ENCODE results near the gene TTC8. TPM values are rescaled to one million over a fixed set of nuclear protein-coding genes. Genes with fewer than 3 reads are reported as not detected.

Gene TTC8
- total RNA-seq, 2 donors from 2014 or later, result 34.8 to 115 TPM

DNA sequence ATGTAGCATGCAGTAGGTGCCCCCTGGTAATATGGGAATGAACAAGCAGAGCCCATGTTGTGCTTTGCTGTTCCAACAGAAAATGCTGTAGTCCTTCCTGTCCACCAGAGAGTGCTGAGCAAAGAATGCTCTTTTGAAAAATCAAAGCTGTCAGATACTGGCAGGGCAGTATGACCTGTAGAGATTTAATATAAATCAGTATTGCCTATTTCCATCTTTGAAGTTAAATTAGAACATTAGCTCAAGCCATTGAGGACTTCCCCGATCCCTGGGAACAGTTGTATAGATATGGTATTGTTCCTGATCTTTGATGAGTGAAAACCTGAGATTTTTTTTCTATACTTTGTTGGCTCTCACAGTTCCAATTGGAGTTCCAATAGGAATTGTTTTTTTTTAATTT, 13.0 kb downstream of the TTC8 start:
- H3K27me3 ChIP-seq (replicated peaks; ENCODE audit: insufficient read depth), result no peaks in the 10 kb centered on the region
- no peaks in the 10 kb centered on the region for H3K36me3 ChIP-seq
- H3K27ac ChIP-seq, result no peak overlapping the region
- WGBS, result 94% methylated on average over 1 of the region's 1 CpG
- H3K9me3 ChIP-seq, result no peaks in the 10 kb centered on the region
- intact Hi-C loops (cut with DNase I), result no loop called here
- H3K4me1 ChIP-seq (replicated peaks), result peaks cover 3% of the 10 kb centered on the region
- H3K4me3 ChIP-seq, result no peak overlapping the region
- DNase-seq (ENCODE audit: low spot score), result no peak
- TF ChIP-seq, protein P1, sequence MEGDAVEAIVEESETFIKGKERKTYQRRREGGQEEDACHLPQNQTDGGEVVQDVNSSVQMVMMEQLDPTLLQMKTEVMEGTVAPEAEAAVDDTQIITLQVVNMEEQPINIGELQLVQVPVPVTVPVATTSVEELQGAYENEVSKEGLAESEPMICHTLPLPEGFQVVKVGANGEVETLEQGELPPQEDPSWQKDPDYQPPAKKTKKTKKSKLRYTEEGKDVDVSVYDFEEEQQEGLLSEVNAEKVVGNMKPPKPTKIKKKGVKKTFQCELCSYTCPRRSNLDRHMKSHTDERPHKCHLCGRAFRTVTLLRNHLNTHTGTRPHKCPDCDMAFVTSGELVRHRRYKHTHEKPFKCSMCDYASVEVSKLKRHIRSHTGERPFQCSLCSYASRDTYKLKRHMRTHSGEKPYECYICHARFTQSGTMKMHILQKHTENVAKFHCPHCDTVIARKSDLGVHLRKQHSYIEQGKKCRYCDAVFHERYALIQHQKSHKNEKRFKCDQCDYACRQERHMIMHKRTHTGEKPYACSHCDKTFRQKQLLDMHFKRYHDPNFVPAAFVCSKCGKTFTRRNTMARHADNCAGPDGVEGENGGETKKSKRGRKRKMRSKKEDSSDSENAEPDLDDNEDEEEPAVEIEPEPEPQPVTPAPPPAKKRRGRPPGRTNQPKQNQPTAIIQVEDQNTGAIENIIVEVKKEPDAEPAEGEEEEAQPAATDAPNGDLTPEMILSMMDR (IDR thresholded peaks at IDR 0.05), result no peak
- TF ChIP-seq POLR2AphosphoS5 (IDR thresholded peaks at IDR 0.05) (no peak), POLR2A (IDR thresholded peaks at IDR 0.05) (no peak)

DNA sequence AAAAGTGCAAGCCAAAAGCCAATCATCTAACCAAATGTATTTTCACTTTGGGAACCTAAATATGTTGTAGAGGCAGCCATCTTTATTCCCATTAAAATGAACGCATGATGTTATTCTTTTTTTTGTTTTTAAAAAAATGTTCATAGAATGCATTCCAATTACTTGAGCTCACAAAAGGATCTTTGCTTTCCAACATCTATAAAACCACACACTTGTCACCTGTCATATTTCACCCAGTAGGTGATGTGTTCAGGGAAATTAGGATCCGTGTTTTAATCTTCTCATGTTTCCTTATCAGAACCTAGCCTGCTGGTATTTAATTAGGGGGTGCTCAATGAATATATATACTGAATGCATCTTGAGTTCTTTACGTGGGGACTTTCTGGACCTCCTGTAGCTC, 13.6 kb downstream of the TTC8 start:
- Histone ChIP-seq H3K4me3 (no peak overlapping the region), H3K27ac (no peak overlapping the region), H3K4me1 (replicated peaks) (peaks cover 3% of the 10 kb centered on the region), H3K9me3 (no peaks in the 10 kb centered on the region), H3K36me3 (no peaks in the 10 kb centered on the region), H3K27me3 (replicated peaks; ENCODE audit: insufficient read depth) (no peaks in the 10 kb centered on the region)
- no peak for DNase-seq (ENCODE audit: low spot score)
- no peak for TF ChIP-seq POLR2A (IDR thresholded peaks at IDR 0.05)
- TF ChIP-seq, protein P1 (IDR thresholded peaks at IDR 0.05), result no peak
- 81% methylated on average over 3 of the region's 3 CpGs for WGBS
- intact Hi-C loops (cut with DNase I), result no loop called here

DNA sequence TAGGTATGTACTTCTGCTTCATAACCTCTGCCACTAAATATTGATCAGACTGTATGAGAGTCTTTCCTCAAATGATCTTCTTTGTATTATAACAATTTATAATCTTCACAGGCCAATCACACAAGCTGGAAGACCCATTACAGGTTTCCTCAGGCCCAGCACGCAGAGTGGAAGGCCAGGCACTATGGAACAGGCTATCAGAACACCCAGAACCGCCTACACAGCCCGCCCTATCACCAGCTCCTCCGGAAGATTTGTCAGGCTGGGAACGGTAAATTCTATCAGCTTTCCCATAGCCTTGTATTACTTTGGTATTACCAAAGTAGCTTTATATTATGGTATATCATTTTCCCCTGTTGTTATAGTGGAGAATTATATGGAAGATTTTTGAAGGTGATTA, 16.5 kb downstream of the TTC8 start:
- intact Hi-C loops (cut with DNase I), result no loop called here
- Histone ChIP-seq H3K27me3 (replicated peaks; ENCODE audit: insufficient read depth) (no peaks in the 10 kb centered on the region), H3K4me1 (replicated peaks) (no peaks in the 10 kb centered on the region), H3K4me3 (no peak overlapping the region), H3K27ac (no peak overlapping the region), H3K9me3 (no peaks in the 10 kb centered on the region), H3K36me3 (no peaks in the 10 kb centered on the region)
- TF ChIP-seq POLR2AphosphoS5 (IDR thresholded peaks at IDR 0.05), result no peak
- no peak for TF ChIP-seq POLR2A (IDR thresholded peaks at IDR 0.05)
- TF ChIP-seq, protein P1 (IDR thresholded peaks at IDR 0.05), result no peak
- no peak for DNase-seq (ENCODE audit: low spot score)
- WGBS, result 96% methylated on average over 5 of the region's 5 CpGs

DNA sequence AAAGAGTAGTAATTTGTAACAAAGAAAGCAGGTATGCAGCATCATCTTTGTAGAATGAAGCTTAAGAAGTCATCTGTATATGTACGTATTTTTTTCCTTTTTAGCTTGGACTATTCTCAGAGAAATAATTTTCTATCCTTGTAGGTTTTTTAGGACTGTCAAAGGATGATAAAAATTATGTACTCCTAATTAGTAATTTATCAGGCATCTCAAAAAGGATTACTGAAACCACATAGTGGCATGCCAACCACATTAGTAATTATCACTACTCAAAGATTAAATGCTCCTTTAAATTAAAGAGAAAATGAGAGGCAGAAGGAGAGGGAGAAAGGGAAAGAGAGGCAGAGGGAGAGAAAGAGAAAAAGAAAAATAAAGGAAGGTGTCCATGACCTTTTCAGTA, 17.3 kb downstream of the TTC8 start:
- Histone ChIP-seq H3K4me1 (replicated peaks) (no peaks in the 10 kb centered on the region), H3K9me3 (no peaks in the 10 kb centered on the region), H3K27me3 (replicated peaks; ENCODE audit: insufficient read depth) (no peaks in the 10 kb centered on the region), H3K27ac (no peak overlapping the region), H3K36me3 (no peaks in the 10 kb centered on the region), H3K4me3 (no peak overlapping the region)
- intact Hi-C loops (cut with DNase I), result no loop called here
- TF ChIP-seq, protein P1 (IDR thresholded peaks at IDR 0.05), result no peak
- TF ChIP-seq POLR2A (IDR thresholded peaks at IDR 0.05) (no peak), POLR2AphosphoS5 (IDR thresholded peaks at IDR 0.05) (no peak)
- DNase-seq (ENCODE audit: low spot score), result no peak
- WGBS, result 91% methylated on average over 1 of the region's 1 CpG

DNA sequence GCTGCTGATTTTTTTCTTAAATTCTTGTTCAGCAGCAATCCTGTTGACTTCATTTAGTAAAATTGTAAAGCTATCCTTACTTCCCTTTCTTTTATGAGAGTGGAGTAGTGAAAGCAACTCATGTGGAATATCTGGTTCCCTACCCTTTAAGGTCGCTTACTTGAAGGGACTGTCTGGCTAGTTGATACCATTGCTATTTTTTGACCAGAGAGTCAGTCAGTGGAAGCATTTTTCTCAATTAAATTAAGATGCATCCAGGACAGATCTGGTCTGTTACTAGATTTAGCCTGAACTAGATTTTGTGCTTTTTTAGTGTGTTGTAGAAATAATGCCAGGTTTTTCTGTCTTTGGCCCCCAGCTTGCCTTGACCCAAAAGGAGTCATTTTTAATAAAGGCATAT, 18.0 kb downstream of the TTC8 start:
- Histone ChIP-seq H3K27ac (no peak overlapping the region), H3K27me3 (replicated peaks; ENCODE audit: insufficient read depth) (no peaks in the 10 kb centered on the region), H3K4me3 (no peak overlapping the region), H3K36me3 (no peaks in the 10 kb centered on the region), H3K9me3 (no peaks in the 10 kb centered on the region), H3K4me1 (replicated peaks) (no peaks in the 10 kb centered on the region)
- intact Hi-C loops (cut with DNase I), result no loop called here
- WGBS, result 81% methylated on average over 1 of the region's 1 CpG
- TF ChIP-seq, protein P1 (IDR thresholded peaks at IDR 0.05), result no peak
- TF ChIP-seq POLR2AphosphoS5 (IDR thresholded peaks at IDR 0.05), result no peak
- no peak for DNase-seq (ENCODE audit: low spot score)
